SK-N-SH (cell line): ENCODE measurements around the gene TRIM65. TPM values are rescaled to one million over a fixed set of nuclear protein-coding genes. Genes with fewer than 3 reads are reported as not detected.

Experiments
- CTCF ChIA-PET: fragments of 300-600, 350-600 bp; formaldehyde crosslinking; extraction: SDS; loops from one replicate; lab custom pipeline; 2021; lab: Yijun Ruan, JAX
- POLR2A ChIA-PET: fragments of 350-600 bp; sonication (Branson Sonifier 250); formaldehyde crosslinking; extraction: SDS; loops from one replicate; lab custom pipeline; 2020; ENCODE audit warnings: antibody characterized with exemption, inconsistent platforms; lab: Yijun Ruan, JAX
- DNase-seq: peaks from one replicate; pipeline ENCODE4 v3.0.0; 2012
- H2AFZ ChIP-seq: fragments of 200-600 bp; sonication (generic); 2 replicates; pipeline ENCODE4 v1.8.1; 2016; ENCODE audit warnings: antibody characterized with exemption, mild to moderate bottlenecking, low read depth
- H3F3A ChIP-seq: fragments of 200-600 bp; sonication (generic); replicated peaks from 2 replicates; pipeline ENCODE3; 2016; ENCODE audit warnings: antibody characterized with exemption, mild to moderate bottlenecking; ENCODE audit not compliant: insufficient read depth
- H3K27ac ChIP-seq, 2 experiments: fragments of 200-500 bp in 1 of 2; fragments of 200-600 bp in 1 of 2; sonication (Bioruptor generic) in 1 of 2; sonication (generic), shearing (Covaris generic) in 1 of 2; 2 replicates each; pipeline versions ENCODE4 v1.5.1 to v1.6.1; 2014 to 2016; ENCODE audit warnings: low read depth in 2 of 2, inconsistent platforms in 1 of 2, low read length in 1 of 2, mild to moderate bottlenecking in 1 of 2, mixed read lengths in 1 of 2
- H3K27me3 ChIP-seq: fragments of 200-600 bp; sonication (generic), shearing (Covaris generic); 2 replicates; pipeline ENCODE4 v1.6.1; 2016; ENCODE audit warnings: mixed run types; ENCODE audit not compliant: insufficient read depth
- H3K36me3 ChIP-seq, 2 experiments: fragments of 200-500 bp in 1 of 2; fragments of 200-600 bp in 1 of 2; sonication (Bioruptor generic) in 1 of 2; sonication (generic) in 1 of 2; replicated peaks in 1 of 2; 2 replicates each; pipeline versions ENCODE3 to v1.5.1; 2014 to 2016; ENCODE audit warnings: low read length in 1 of 2, mild to moderate bottlenecking in 1 of 2; ENCODE audit not compliant: insufficient read depth in 2 of 2, control insufficient read depth in 1 of 2
- H3K4me1 ChIP-seq, 2 experiments: fragments of 200-500 bp in 1 of 2; fragments of 200-600 bp in 1 of 2; sonication (Bioruptor generic) in 1 of 2; sonication (generic), shearing (Covaris generic) in 1 of 2; 2 replicates each; pipeline versions ENCODE4 v1.5.1 to v1.6.1; 2014 to 2016; ENCODE audit warnings: low read depth in 1 of 2, low read length in 1 of 2, mixed run types in 1 of 2; ENCODE audit not compliant: insufficient read depth in 2 of 2, control insufficient read depth in 1 of 2
- H3K4me2 ChIP-seq: fragments of 200-600 bp; sonication (generic), shearing (Covaris generic); 2 replicates; pipeline ENCODE4 v1.6.1; 2017; ENCODE audit warnings: mixed run types
- H3K4me3 ChIP-seq, 2 experiments: fragments of 200-500 bp in 1 of 2; fragments of 200-600 bp in 1 of 2; sonication (Bioruptor generic) in 1 of 2; sonication (generic), shearing (Covaris generic) in 1 of 2; 2 replicates each; pipeline versions ENCODE4 v1.5.1 to v1.8.1; 2014 to 2016; ENCODE audit warnings: low read depth in 2 of 2, inconsistent platforms in 1 of 2, low read length in 1 of 2, mild to moderate bottlenecking in 1 of 2, mixed read lengths in 1 of 2, moderate library complexity in 1 of 2
- H3K79me2 ChIP-seq: fragments of 200-600 bp; sonication (generic); 2 replicates; pipeline ENCODE4 v1.8.1; 2017; ENCODE audit warnings: mild to moderate bottlenecking; ENCODE audit not compliant: insufficient read depth
- H3K9ac ChIP-seq: fragments of 200-600 bp; sonication (generic); 2 replicates; pipeline ENCODE4 v1.6.1; 2017; ENCODE audit warnings: mixed run types
- H3K9me2 ChIP-seq: fragments of 200-600 bp; sonication (generic); 2 replicates; pipeline ENCODE4 v1.6.1; 2017; ENCODE audit warnings: mixed run types
- H3K9me3 ChIP-seq: fragments of 200-600 bp; sonication (generic); 2 replicates; pipeline ENCODE4 v1.6.1; 2017; ENCODE audit warnings: mixed run types, mild to moderate bottlenecking, moderate library complexity
- H4K20me1 ChIP-seq: fragments of 200-600 bp; sonication (generic); 2 replicates; pipeline ENCODE4 v1.6.1; 2017; ENCODE audit warnings: mild to moderate bottlenecking, mixed run types; ENCODE audit not compliant: insufficient read depth
- CHD2 ChIP-seq: fragments of 150-350 bp; IDR thresholded peaks from 2 replicates; pipeline ENCODE4 v1.6.1; 2018; ENCODE audit warnings: low read length; ENCODE audit not compliant: partially characterized antibody
- ELF1 ChIP-seq: IDR thresholded peaks from 2 replicates; pipeline ENCODE4 v1.4.0; 2012
- FOSL2 ChIP-seq: IDR thresholded peaks from 2 replicates; pipeline ENCODE4 v1.4.0; 2012; ENCODE audit warnings: low read depth, mild to moderate bottlenecking, moderate library complexity, borderline replicate concordance
- FOXJ3 ChIP-seq: sonication (generic); formaldehyde crosslinking; IDR thresholded peaks from 2 replicates; pipeline ENCODE4 v1.5.1; 2020; ENCODE audit warnings: mild to moderate bottlenecking, missing genetic modification reagents
- GABPA ChIP-seq: IDR thresholded peaks from 2 replicates; pipeline ENCODE4 v1.4.0; 2012; ENCODE audit warnings: low read depth, mild to moderate bottlenecking
- JUND ChIP-seq: IDR thresholded peaks from 2 replicates; pipeline ENCODE4 v1.4.0; 2012
- MXI1 ChIP-seq: IDR thresholded peaks from 2 replicates; pipeline ENCODE4 v1.6.1; 2012; ENCODE audit warnings: mild to moderate bottlenecking, low read depth, low read length, improper control_type of control experiment
- RAD21 ChIP-seq: IDR thresholded peaks from 2 replicates; pipeline ENCODE4 v1.6.1; 2012; ENCODE audit warnings: mild to moderate bottlenecking, low read length
- SIN3A ChIP-seq: IDR thresholded peaks from 2 replicates; pipeline ENCODE4 v1.6.1; 2012; ENCODE audit warnings: low read depth, mild to moderate bottlenecking, low read length, moderate library complexity, borderline replicate concordance
- SMC3 ChIP-seq: IDR thresholded peaks from 2 replicates; pipeline ENCODE4 v1.6.1; 2012; ENCODE audit warnings: low read depth, low read length, improper control_type of control experiment
- YY1 ChIP-seq: IDR thresholded peaks from 2 replicates; pipeline ENCODE4 v1.4.0; 2012; ENCODE audit warnings: low read depth, mild to moderate bottlenecking
- WGBS: methylation state at CpG from one replicate; pipeline ENCODE4 v1.1.6; 2017; ENCODE audit warnings: low lambda C conversion rate; 5-methylcytosine and 5-hydroxymethylcytosine counted together
- polyA plus RNA-seq, 3 experiments: library from polyadenylated mRNA; depleted of rRNA; stranded (reverse); fragments of >200 nt; gene quantifications; 2 replicates each; pipeline ENCODE4 v1.2.3, GENCODE V29; 2012
- TF ChIP-seq, protein P1 (sequence below): IDR thresholded peaks from 2 replicates; pipeline ENCODE4; 2012
- TF ChIP-seq, protein P2 (sequence below): IDR thresholded peaks from 2 replicates; pipeline ENCODE4 v1.6.1; 2012; ENCODE audit warnings: mild to moderate bottlenecking, low read depth, low read length, moderate library complexity
- TF ChIP-seq, protein P3 (sequence below): IDR thresholded peaks from 2 replicates; pipeline ENCODE4 v1.4.0; 2012; ENCODE audit warnings: low read depth

The TRIM65 gene
- polyA plus RNA-seq, 1 of the 3 experiments (the other 2 are of a cell fraction), result 13.1 TPM

DNA sequence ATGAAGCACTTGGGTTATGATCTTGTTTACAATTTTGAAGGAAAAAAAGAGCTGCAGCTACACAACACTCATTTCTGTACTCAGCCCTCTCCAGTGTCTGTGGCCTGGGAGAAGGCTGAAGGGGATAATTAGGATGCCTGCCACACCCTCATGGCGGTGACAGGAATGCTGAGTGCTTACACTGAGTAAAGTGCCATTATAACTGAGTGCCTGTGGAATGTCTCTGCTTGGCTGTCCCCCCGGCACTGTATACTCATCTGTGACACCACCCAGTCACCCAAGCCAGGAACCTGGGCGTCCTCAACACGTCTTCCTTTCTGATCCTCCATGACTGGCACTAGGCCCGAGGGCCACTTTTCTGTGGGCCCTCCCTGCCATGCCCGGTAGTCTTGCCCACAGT, 11.4 kb upstream of the TRIM65 start:
- ChIA-PET POLR2A (no interaction called here), CTCF (interaction anchor here (1.2 to 4.4 kb wide), 6 partner anchors 12 to 97 kb away, joined by 3 to 27 read pairs (median 12); partner anchors contain the start of genes CDK3 and TRIM65)
- no peak for DNase-seq
- Histone ChIP-seq H3K27ac (no peak overlapping the region), H3K4me1 (peaks cover 4 to 22% of the 10 kb centered on the region in 2 experiments; a peak in 2 of 4 replicates), H3K9me3 (no peaks in the 10 kb centered on the region), H3K79me2 (peaks cover 17% of the 10 kb centered on the region; the same call in 1 of the 2 replicates), H3K9ac (no peak overlapping the region), H3K4me2 (no peak overlapping the region), H2AFZ (no peak overlapping the region), H3F3A (peaks cover 15% of the 10 kb centered on the region), H4K20me1 (no peaks in the 10 kb centered on the region), H3K36me3 (peaks cover 1 to 5% of the 10 kb centered on the region in 2 experiments), H3K27me3 (no peaks in the 10 kb centered on the region), H3K9me2 (no peaks in the 10 kb centered on the region), H3K4me3 (no peak overlapping the region)
- TF ChIP-seq YY1 (no peak), FOXJ3 (CRISPR knock-in tag) (no peak), SMC3 (no peak), SIN3A (no peak), GABPA (no peak), MXI1 (no peak), RAD21 (no peak), FOSL2 (no peak), CHD2 (no peak), ELF1 (no peak), JUND (no peak)
- TF ChIP-seq, protein P1, sequence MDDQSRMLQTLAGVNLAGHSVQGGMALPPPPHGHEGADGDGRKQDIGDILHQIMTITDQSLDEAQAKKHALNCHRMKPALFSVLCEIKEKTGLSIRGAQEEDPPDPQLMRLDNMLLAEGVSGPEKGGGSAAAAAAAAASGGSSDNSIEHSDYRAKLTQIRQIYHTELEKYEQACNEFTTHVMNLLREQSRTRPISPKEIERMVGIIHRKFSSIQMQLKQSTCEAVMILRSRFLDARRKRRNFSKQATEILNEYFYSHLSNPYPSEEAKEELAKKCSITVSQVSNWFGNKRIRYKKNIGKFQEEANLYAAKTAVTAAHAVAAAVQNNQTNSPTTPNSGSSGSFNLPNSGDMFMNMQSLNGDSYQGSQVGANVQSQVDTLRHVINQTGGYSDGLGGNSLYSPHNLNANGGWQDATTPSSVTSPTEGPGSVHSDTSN, result no peak
- TF ChIP-seq, protein P2, sequence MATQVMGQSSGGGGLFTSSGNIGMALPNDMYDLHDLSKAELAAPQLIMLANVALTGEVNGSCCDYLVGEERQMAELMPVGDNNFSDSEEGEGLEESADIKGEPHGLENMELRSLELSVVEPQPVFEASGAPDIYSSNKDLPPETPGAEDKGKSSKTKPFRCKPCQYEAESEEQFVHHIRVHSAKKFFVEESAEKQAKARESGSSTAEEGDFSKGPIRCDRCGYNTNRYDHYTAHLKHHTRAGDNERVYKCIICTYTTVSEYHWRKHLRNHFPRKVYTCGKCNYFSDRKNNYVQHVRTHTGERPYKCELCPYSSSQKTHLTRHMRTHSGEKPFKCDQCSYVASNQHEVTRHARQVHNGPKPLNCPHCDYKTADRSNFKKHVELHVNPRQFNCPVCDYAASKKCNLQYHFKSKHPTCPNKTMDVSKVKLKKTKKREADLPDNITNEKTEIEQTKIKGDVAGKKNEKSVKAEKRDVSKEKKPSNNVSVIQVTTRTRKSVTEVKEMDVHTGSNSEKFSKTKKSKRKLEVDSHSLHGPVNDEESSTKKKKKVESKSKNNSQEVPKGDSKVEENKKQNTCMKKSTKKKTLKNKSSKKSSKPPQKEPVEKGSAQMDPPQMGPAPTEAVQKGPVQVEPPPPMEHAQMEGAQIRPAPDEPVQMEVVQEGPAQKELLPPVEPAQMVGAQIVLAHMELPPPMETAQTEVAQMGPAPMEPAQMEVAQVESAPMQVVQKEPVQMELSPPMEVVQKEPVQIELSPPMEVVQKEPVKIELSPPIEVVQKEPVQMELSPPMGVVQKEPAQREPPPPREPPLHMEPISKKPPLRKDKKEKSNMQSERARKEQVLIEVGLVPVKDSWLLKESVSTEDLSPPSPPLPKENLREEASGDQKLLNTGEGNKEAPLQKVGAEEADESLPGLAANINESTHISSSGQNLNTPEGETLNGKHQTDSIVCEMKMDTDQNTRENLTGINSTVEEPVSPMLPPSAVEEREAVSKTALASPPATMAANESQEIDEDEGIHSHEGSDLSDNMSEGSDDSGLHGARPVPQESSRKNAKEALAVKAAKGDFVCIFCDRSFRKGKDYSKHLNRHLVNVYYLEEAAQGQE, result no peak
- TF ChIP-seq, protein P3, sequence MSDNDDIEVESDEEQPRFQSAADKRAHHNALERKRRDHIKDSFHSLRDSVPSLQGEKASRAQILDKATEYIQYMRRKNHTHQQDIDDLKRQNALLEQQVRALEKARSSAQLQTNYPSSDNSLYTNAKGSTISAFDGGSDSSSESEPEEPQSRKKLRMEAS, result no peak
- WGBS, result 96% methylated on average over 6 of the region's 6 CpGs
